Liver (tissue), 9 donors: ENCODE measurements around the gene PABPC1L. TPM values are rescaled to one million over a fixed set of nuclear protein-coding genes. Genes with fewer than 3 reads are reported as not detected.

Experiments used
- DNase-seq: peaks from one replicate; pipeline ENCODE4 v3.0.0-alpha.2; 2017; ENCODE audit warnings: low spot score
- H3K27ac ChIP-seq, 2 donors: one replicate each; pipeline ENCODE4 v1.7.0; 2013; ENCODE audit warnings: inconsistent platforms in 2 of 2, low read length in 2 of 2, control low read depth in 1 of 2, low read depth in 1 of 2, mild to moderate bottlenecking in 1 of 2
- H3K27me3 ChIP-seq, 4 donors: one replicate each; pipeline versions ENCODE4 v1.6.1 to v1.7.0; 2013; ENCODE audit warnings: low read length in 3 of 4, inconsistent platforms in 1 of 4, mild to moderate bottlenecking in 1 of 4, moderate library complexity in 1 of 4; ENCODE audit not compliant: control insufficient read depth in 4 of 4, insufficient read depth in 4 of 4
- H3K36me3 ChIP-seq, 4 donors: one replicate each; pipeline versions ENCODE4 v1.6.1 to v1.7.0; 2013; ENCODE audit warnings: low read length in 3 of 4, mild to moderate bottlenecking in 3 of 4, low read depth in 1 of 4, moderate library complexity in 1 of 4; ENCODE audit not compliant: control insufficient read depth in 4 of 4, insufficient read depth in 3 of 4
- H3K4me1 ChIP-seq, 4 donors: one replicate each; pipeline versions ENCODE4 v1.6.1 to v1.7.0; 2013; ENCODE audit warnings: low read length in 3 of 4, mild to moderate bottlenecking in 3 of 4, moderate library complexity in 1 of 4; ENCODE audit not compliant: control insufficient read depth in 4 of 4, insufficient read depth in 4 of 4
- H3K4me3 ChIP-seq, 3 donors: one replicate each; pipeline versions ENCODE4 v1.6.1 to v1.7.0; 2013; ENCODE audit warnings: low read length in 3 of 3, control low read depth in 1 of 3, low read depth in 1 of 3, mild to moderate bottlenecking in 1 of 3
- H3K9ac ChIP-seq, 2 donors: one replicate each; pipeline ENCODE4 v1.7.0; 2013; ENCODE audit warnings: low read length in 2 of 2, mild to moderate bottlenecking in 2 of 2, moderate library complexity in 2 of 2, control low read depth in 1 of 2, low read depth in 1 of 2
- H3K9me3 ChIP-seq, 4 donors: one replicate each; pipeline versions ENCODE4 v1.6.1 to v1.7.0; 2013; ENCODE audit warnings: low read length in 3 of 4; ENCODE audit not compliant: control insufficient read depth in 4 of 4
- ATF3 ChIP-seq: IDR thresholded peaks from 2 replicates; pipeline ENCODE4 v1.6.1; 2016; ENCODE audit warnings: antibody characterized with exemption
- CTCF ChIP-seq: fragments of 150-350 bp; IDR thresholded peaks from 2 replicates; pipeline ENCODE4 v1.5.1; 2017; ENCODE audit warnings: improper control_type of control experiment, low read depth, low read length; ENCODE audit not compliant: missing input control
- EGR1 ChIP-seq, 2 donors: IDR thresholded peaks; 2 replicates each; pipeline ENCODE4 v1.6.1; 2016 to 2018; ENCODE audit warnings: antibody characterized with exemption in 2 of 2, low read depth in 2 of 2
- FOXA2 ChIP-seq: IDR thresholded peaks from 2 replicates; pipeline ENCODE4 v1.6.1; 2016; ENCODE audit warnings: antibody characterized with exemption
- GABPA ChIP-seq, 2 donors: IDR thresholded peaks in 1 of 2; conservative IDR thresholded peaks in 1 of 2; 2 replicates each; pipeline ENCODE4 v1.6.1; 2016; ENCODE audit warnings: antibody characterized with exemption in 2 of 2, mild to moderate bottlenecking in 1 of 2, moderate library complexity in 1 of 2
- HNF4A ChIP-seq, 2 donors: conservative IDR thresholded peaks; 2 replicates each; pipeline ENCODE4 v1.6.1; 2016; ENCODE audit warnings: antibody characterized with exemption in 2 of 2, mild to moderate bottlenecking in 2 of 2
- HNF4G ChIP-seq: IDR thresholded peaks from 2 replicates; pipeline ENCODE4 v1.6.1; 2016; ENCODE audit warnings: antibody characterized with exemption
- JUND ChIP-seq, 2 donors: IDR thresholded peaks; 2 replicates each; pipeline ENCODE4 v1.6.1; 2016; ENCODE audit warnings: antibody characterized with exemption in 2 of 2
- NR2F2 ChIP-seq: IDR thresholded peaks from 2 replicates; pipeline ENCODE4 v1.6.1; 2016; ENCODE audit warnings: antibody characterized with exemption
- RAD21 ChIP-seq, 2 donors: IDR thresholded peaks; 2 replicates each; pipeline ENCODE4 v1.6.1; 2016; ENCODE audit warnings: antibody characterized with exemption in 2 of 2, mild to moderate bottlenecking in 2 of 2
- REST ChIP-seq: IDR thresholded peaks from 2 replicates; pipeline ENCODE4 v1.6.1; 2016; ENCODE audit warnings: antibody characterized with exemption, mild to moderate bottlenecking
- RXRA ChIP-seq, 2 donors: IDR thresholded peaks; 2 replicates each; pipeline ENCODE4 v1.6.1; 2017 to 2018; ENCODE audit warnings: antibody characterized with exemption in 2 of 2, mild to moderate bottlenecking in 1 of 2
- SP1 ChIP-seq: IDR thresholded peaks from 2 replicates; pipeline ENCODE4 v1.6.1; 2018; ENCODE audit warnings: antibody characterized with exemption, mild to moderate bottlenecking
- TAF1 ChIP-seq: conservative IDR thresholded peaks from 2 replicates; pipeline ENCODE4 v1.6.1; 2016; ENCODE audit warnings: antibody characterized with exemption, mild to moderate bottlenecking
- YY1 ChIP-seq: IDR thresholded peaks from 2 replicates; pipeline ENCODE4 v1.6.1; 2016; ENCODE audit warnings: antibody characterized with exemption, mild to moderate bottlenecking
- WGBS: extraction: QIAGEN DNeasy Blood & Tissue Kit; methylation state at CpG from one replicate; pipeline ENCODE4 v1.1.7; 2013; 5-methylcytosine and 5-hydroxymethylcytosine counted together
- polyA plus RNA-seq, 2 donors: library from polyadenylated mRNA; stranded (reverse) in 1 of 2; unstranded in 1 of 2; fragments of 200-250 nt in 1 of 2; fragments of >200 nt in 1 of 2; fragmentation: Nextera tagmentation in 1 of 2; extraction: Ambion mirVana in 1 of 2; gene quantifications; one replicate each; pipeline versions ENCODE4 v1.2.1 to v1.2.3, GENCODE V29; 2013 to 2015
- total RNA-seq, 2 donors: library from RNA; depleted of rRNA; stranded (reverse); fragments of >200 nt; gene quantifications; one replicate each; pipeline ENCODE4 v1.2.3, GENCODE V29; 2014
- donor health status: healthy.
- donor health status: healthy.
- donor health status: healthy.
- donor health status: healthy.
- donor health status: healthy.

The PABPC1L gene
- total and polyA plus RNA-seq, 4 donors = 4.7 to 21.0 (median 10.9) TPM

- H3K36me3 ChIP-seq = peaks cover 1 to 36% (median 6%) of the 10 kb centered on the region in 4 donors
- no peaks in the 10 kb centered on the region for H3K4me1 ChIP-seq
- DNase-seq = no peak
- H3K4me3 ChIP-seq = no peak overlapping the region
- 97% methylated on average over 8 of the region's 8 CpGs for WGBS
- no peak for TF ChIP-seq FOXA2
- no peak for TF ChIP-seq GABPA (IDR thresholded peaks at IDR 0.05 in 1 of 2, conservative IDR thresholded peaks at IDR 0.05 in 1 of 2)
- no peak for TF ChIP-seq RAD21 (IDR thresholded peaks at IDR 0.05)
- no peak for TF ChIP-seq CTCF
- no peak for TF ChIP-seq HNF4A (conservative IDR thresholded peaks at IDR 0.05)
- TF ChIP-seq YY1 = no peak
- no peak for TF ChIP-seq JUND (IDR thresholded peaks at IDR 0.05)
- TF ChIP-seq REST = no peak
- no peaks in the 10 kb centered on the region for H3K27me3 ChIP-seq
- no peaks in the 10 kb centered on the region for H3K9me3 ChIP-seq
- H3K9ac ChIP-seq = no peak overlapping the region
- no peak overlapping the region for H3K27ac ChIP-seq
These were observed 23.1 kb downstream of the PABPC1L start for GRCh38 chr20:44932916-44933315.

GRCh38 chr20:44936510-44936909 lies 26.6 kb downstream of the PABPC1L start:
- no peaks in the 10 kb centered on the region for H3K27me3 ChIP-seq
- no peak overlapping the region for H3K4me3 ChIP-seq
- TF ChIP-seq JUND (IDR thresholded peaks at IDR 0.05) = no peak
- TF ChIP-seq SP1 = no peak
- TF ChIP-seq RAD21 (IDR thresholded peaks at IDR 0.05) = no peak
- TF ChIP-seq NR2F2 = no peak
- no peak for TF ChIP-seq HNF4A (conservative IDR thresholded peaks at IDR 0.05)
- TF ChIP-seq GABPA (IDR thresholded peaks at IDR 0.05 in 1 of 2, conservative IDR thresholded peaks at IDR 0.05 in 1 of 2) = no peak
- no peak for TF ChIP-seq EGR1 (IDR thresholded peaks at IDR 0.05; ENCODE audit: low read depth in 2 of 2)
- no peak for TF ChIP-seq ATF3
- no peak for TF ChIP-seq RXRA (IDR thresholded peaks at IDR 0.05)
- TF ChIP-seq HNF4G = no peak
- TF ChIP-seq CTCF = no peak
- no peak for TF ChIP-seq TAF1
- no peak overlapping the region for H3K9ac ChIP-seq
- peaks cover 3 to 46% (median 12%) of the 10 kb centered on the region in 4 donors for H3K36me3 ChIP-seq
- no peaks in the 10 kb centered on the region for H3K4me1 ChIP-seq
- no peak for DNase-seq
- no peaks in the 10 kb centered on the region for H3K9me3 ChIP-seq
- H3K27ac ChIP-seq = no peak overlapping the region
- 94% methylated on average over 10 of the region's 10 CpGs for WGBS
